Nephron (organoid): Measurements from ENCODE around the gene TAF8.

Source experiments
- H3K27ac Mint-ChIP-seq, 3 experiments: 2 replicates each; pipeline ENCODE4 v1.8.0; 2020; ENCODE audit warnings: mixed read lengths in 3 of 3, mild to moderate bottlenecking in 2 of 3, moderate library complexity in 1 of 3
- H3K27me3 Mint-ChIP-seq: 2 replicates; pipeline ENCODE4 v1.8.0; 2021; ENCODE audit warnings: low read depth, mild to moderate bottlenecking, moderate library complexity, mixed read lengths
- H3K36me3 Mint-ChIP-seq: 2 replicates; pipeline ENCODE4 v1.8.0; 2020; ENCODE audit warnings: low read depth, mixed read lengths
- H3K4me1 Mint-ChIP-seq: 2 replicates; pipeline ENCODE4 v1.8.0; 2020; ENCODE audit warnings: mixed read lengths
- H3K4me3 Mint-ChIP-seq, 3 experiments: 2 replicates each; pipeline ENCODE4 v1.8.0; 2020; ENCODE audit warnings: mild to moderate bottlenecking in 3 of 3, mixed read lengths in 3 of 3, moderate library complexity in 2 of 3
- H3K9me3 Mint-ChIP-seq: 2 replicates; pipeline ENCODE4 v1.8.0; 2020; ENCODE audit warnings: mixed read lengths
- TF ChIP-seq, protein P1 (sequence below), 3 experiments: fragments of 200-600 bp; sonication (generic); IDR thresholded peaks; one replicate each; pipeline ENCODE4 v1.5.0; 2021; ENCODE audit warnings: antibody characterized with exemption in 3 of 3; ENCODE audit not compliant: unreplicated experiment in 3 of 3

TAF8 gene

DNA sequence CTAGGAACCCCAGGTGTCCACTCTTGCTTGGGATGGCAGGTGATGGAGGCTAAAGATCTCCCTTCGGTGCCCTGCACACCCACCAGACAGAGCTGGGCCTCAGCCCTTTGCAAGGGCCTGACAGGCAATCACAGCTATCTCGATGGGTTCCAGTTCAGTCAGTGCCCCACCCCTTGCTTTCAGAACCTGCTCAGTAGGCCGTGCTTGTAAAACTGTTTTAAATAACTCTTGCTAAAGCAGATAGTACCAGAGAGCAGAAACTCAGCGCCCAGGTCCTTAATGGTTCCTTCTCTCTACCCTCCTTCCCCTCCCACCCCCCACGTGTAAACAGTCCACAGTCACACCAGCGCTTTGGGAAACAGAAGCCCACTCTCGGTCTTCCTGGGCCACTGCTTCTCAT is 52.9 kb downstream of the TAF8 start:
- Mint-ChIP-seq H3K9me3 (no peaks in the 10 kb centered on the region), H3K36me3 (no peaks in the 10 kb centered on the region), H3K4me3 (peak overlapping the region; percentile 31 to 65 (median 41)), H3K4me1 (peaks cover 19% of the 10 kb centered on the region), H3K27ac (no peak overlapping the region), H3K27me3 (peaks cover 12% of the 10 kb centered on the region)
- TF ChIP-seq, protein P1, sequence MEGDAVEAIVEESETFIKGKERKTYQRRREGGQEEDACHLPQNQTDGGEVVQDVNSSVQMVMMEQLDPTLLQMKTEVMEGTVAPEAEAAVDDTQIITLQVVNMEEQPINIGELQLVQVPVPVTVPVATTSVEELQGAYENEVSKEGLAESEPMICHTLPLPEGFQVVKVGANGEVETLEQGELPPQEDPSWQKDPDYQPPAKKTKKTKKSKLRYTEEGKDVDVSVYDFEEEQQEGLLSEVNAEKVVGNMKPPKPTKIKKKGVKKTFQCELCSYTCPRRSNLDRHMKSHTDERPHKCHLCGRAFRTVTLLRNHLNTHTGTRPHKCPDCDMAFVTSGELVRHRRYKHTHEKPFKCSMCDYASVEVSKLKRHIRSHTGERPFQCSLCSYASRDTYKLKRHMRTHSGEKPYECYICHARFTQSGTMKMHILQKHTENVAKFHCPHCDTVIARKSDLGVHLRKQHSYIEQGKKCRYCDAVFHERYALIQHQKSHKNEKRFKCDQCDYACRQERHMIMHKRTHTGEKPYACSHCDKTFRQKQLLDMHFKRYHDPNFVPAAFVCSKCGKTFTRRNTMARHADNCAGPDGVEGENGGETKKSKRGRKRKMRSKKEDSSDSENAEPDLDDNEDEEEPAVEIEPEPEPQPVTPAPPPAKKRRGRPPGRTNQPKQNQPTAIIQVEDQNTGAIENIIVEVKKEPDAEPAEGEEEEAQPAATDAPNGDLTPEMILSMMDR (IDR thresholded peaks at IDR 0.05; ENCODE audit: unreplicated experiment in 3 of 3): no peak

DNA sequence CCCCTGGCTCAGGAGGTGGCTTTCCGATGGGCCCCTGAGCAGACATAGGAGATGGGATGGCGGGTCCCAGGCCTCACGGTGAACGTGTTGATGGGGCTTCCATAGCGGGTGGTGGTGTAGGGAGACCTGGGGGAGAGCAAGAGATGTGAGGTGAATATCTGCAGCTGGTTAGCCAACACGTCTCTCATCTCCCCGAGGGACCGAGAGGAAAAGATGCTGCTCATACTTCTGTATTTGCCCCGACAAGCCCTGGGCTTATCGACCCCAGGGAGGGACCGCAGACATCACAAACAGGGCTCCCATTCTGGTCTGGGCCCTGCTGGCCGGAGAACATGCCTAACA is 53.4 kb downstream of the TAF8 start:
- TF ChIP-seq, protein P1 (IDR thresholded peaks at IDR 0.05; ENCODE audit: unreplicated experiment in 3 of 3): no peak
- Mint-ChIP-seq H3K4me3 (peak overlapping the region; percentile 31 to 65 (median 41)), H3K27ac (peak overlapping the region in 2 of 3 experiments; percentile 5 to 25), H3K36me3 (no peaks in the 10 kb centered on the region), H3K9me3 (no peaks in the 10 kb centered on the region), H3K27me3 (peaks cover 13% of the 10 kb centered on the region), H3K4me1 (peaks cover 19% of the 10 kb centered on the region)

DNA sequence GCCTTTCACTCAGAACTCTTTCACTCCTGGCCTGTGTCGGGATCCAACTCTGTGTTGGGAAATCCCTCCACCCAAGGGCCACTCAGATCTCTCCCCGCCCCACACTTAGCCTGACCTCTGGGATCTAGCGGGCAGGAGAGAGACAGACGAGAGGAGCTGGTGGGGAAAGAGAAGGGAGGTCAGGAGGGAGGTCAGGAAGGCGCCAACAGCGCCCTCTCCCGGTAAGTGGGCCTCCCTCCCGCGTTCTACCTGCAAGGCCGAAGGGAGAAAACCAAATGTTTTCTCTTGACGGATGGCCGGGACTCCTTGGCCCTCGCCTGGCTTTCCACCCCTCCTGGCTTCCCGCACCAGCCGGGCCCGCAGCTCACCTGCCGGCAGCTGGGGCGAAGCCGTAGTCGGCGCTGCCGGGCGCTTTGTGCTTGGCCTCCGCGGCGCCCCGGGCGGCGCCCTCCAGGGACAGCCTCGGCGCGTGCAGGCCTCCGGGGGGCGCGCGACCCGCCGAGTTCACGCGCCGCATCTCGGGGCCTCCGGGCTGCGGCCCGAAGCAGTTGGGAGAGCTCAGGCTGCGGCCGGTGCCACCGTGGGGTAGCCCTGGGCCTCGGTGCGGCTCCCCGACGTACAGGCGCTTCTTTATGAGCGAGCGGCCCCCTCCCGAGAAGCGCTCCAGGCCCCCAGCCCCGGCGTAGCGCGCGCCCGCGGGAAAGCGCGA is 53.9 kb downstream of the TAF8 start:
- H3K27me3 Mint-ChIP-seq: peaks cover 17% of the 10 kb centered on the region
- H3K9me3 Mint-ChIP-seq: no peaks in the 10 kb centered on the region
- H3K4me3 Mint-ChIP-seq: peak overlapping the region; percentile 31 to 65 (median 41)
- TF ChIP-seq, protein P1 (IDR thresholded peaks at IDR 0.05; ENCODE audit: unreplicated experiment in 3 of 3): peak; percentile 55 to 88 (median 61)
- peaks cover 15% of the 10 kb centered on the region for H3K4me1 Mint-ChIP-seq
- peak overlapping the region in 2 of 3 experiments; percentile 5 to 25 for H3K27ac Mint-ChIP-seq
- no peaks in the 10 kb centered on the region for H3K36me3 Mint-ChIP-seq

DNA sequence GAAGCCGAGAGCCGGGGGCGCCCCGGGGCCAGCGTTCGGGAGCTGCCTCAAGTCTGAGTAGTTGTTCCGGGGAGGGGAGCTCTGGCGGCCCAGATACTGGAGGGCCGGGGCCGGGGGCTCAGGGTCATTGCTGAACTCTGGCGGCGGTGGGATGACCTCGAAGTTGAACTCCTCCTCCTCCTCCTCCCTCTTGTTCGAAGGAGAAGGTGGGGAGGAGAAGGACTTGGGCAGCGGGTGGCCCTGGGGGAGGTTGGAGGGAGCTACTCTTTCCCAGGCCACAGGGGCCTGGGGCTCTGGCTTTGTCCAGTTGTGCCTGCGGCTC is 54.4 kb downstream of the TAF8 start:
- TF ChIP-seq, protein P1 (IDR thresholded peaks at IDR 0.05; ENCODE audit: unreplicated experiment in 3 of 3): no peak
- H3K36me3 Mint-ChIP-seq: no peaks in the 10 kb centered on the region
- H3K4me3 Mint-ChIP-seq: peak overlapping the region in 1 of 3 experiments; percentile 56
- no peak overlapping the region for H3K27ac Mint-ChIP-seq
- H3K27me3 Mint-ChIP-seq: peaks cover 17% of the 10 kb centered on the region
- no peaks in the 10 kb centered on the region for H3K9me3 Mint-ChIP-seq
- H3K4me1 Mint-ChIP-seq: peaks cover 13% of the 10 kb centered on the region

DNA sequence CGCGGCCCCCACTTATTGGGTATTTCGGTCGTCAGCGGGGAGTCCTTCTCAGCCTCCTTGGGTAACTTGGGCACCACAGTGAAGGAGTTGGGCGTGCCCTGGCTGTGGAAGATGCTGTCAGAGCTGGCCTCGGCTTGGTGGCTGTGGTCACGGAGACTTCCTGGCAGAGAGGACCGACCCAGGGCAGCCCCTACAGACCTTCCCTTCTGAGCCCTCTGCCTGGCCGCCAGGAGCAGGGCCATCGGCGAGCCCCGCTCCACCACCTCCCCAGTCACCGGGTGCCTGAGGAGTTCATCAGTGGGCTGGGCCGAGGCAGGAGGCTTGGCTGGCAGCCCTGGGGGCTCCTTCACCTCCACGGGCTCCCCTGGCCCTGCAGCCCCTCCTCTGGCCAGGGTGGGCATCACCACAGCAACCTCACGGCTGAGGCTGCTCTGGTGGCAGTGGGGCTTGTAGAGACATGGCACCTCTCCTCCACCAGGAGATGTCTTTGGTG is 54.9 kb downstream of the TAF8 start:
- Mint-ChIP-seq H3K4me3 (peak overlapping the region in 1 of 3 experiments; percentile 56), H3K4me1 (peaks cover 9% of the 10 kb centered on the region), H3K9me3 (no peaks in the 10 kb centered on the region), H3K27ac (no peak overlapping the region), H3K27me3 (peaks cover 17% of the 10 kb centered on the region), H3K36me3 (no peaks in the 10 kb centered on the region)
- TF ChIP-seq, protein P1 (IDR thresholded peaks at IDR 0.05; ENCODE audit: unreplicated experiment in 3 of 3): no peak

DNA sequence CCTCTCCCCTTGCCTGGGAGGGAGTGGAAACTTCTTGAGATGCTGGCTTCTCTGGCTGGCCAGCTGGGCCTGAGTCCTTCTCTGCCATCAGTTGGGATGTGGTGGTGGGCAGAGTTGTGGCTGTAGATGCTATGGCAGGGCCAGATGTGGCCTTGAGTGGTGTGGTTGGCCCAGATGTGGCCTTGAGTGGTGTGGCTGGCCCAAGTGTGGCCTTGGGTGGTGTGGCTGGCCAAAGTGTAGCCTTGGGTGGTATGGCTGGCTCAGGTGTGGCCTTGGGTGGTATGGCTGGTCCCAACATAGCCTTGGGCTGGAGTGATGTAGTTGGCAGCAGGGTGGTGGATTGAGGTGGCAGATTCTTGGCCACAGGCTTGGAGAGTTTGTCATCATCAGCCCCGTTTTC is 55.4 kb downstream of the TAF8 start:
- peak overlapping the region; percentile 42 to 50 (median 44) for H3K4me3 Mint-ChIP-seq
- H3K27me3 Mint-ChIP-seq: peaks cover 17% of the 10 kb centered on the region
- no peaks in the 10 kb centered on the region for H3K9me3 Mint-ChIP-seq
- H3K27ac Mint-ChIP-seq: peak overlapping the region; percentile 46 to 81 (median 63)
- no peaks in the 10 kb centered on the region for H3K36me3 Mint-ChIP-seq
- H3K4me1 Mint-ChIP-seq: peaks cover 7% of the 10 kb centered on the region
- TF ChIP-seq, protein P1 (IDR thresholded peaks at IDR 0.05; ENCODE audit: unreplicated experiment in 3 of 3): no peak
